Gastroesophageal sphincter (tissue), 3 donors: ENCODE results near the gene GRID1.

ENCODE experiments used
- CTCF ChIP-seq, 4 experiments: fragments of 200-600 bp in 2 of 4; fragments of 450-650 bp in 2 of 4; sonication (generic) in 1 of 4; IDR thresholded peaks; one replicate each; pipeline ENCODE4 v1.5.1; 2017 to 2019; ENCODE audit warnings: antibody characterized with exemption in 4 of 4, mild to moderate bottlenecking in 2 of 4, moderate library complexity in 2 of 4
- EP300 ChIP-seq: sonication (generic); formaldehyde crosslinking; IDR thresholded peaks from one replicate; pipeline ENCODE4 v1.6.1; 2017; ENCODE audit warnings: antibody characterized with exemption, mild to moderate bottlenecking
- POLR2AphosphoS5 ChIP-seq: sonication (generic); formaldehyde crosslinking; IDR thresholded peaks from one replicate; pipeline ENCODE4 v1.6.1; 2017; ENCODE audit warnings: antibody characterized with exemption

GRCh38 chr10:86341361-86341811 lies 25.2 kb downstream of the GRID1 start:
- TF ChIP-seq CTCF (IDR thresholded peaks at IDR 0.05) (no peak), POLR2AphosphoS5 (no peak), EP300 (no peak)
